ENCODE results near the gene ZNF275. TPM values are rescaled to one million over a fixed set of nuclear protein-coding genes. Genes with fewer than 3 reads are reported as not detected.
A peak's percentile ranks its signal among the peaks of the same experiment; 100 is the strongest.

Gene ZNF275
- total RNA-seq, 3 donors from 2014 or later (not counting 1 experiment from before 2014, with no cell fraction given): 9.1 to 17.4 (median 17.3) TPM

GRCh38 chrX:153338836-153339235, 4.9 kb downstream of the ZNF275 start:
- peak overlapping the region in 1 of 2 donors; percentile 31 for H3K27ac Mint-ChIP-seq
- H3K4me3 ChIP-seq (ENCODE audit: low read length): no peak overlapping the region
- no peak for TF ChIP-seq CTCF (IDR thresholded peaks at IDR 0.05)
- no peaks in the 10 kb centered on the region for H3K27me3 Mint-ChIP-seq (ENCODE audit: low read depth in 2 of 2)
- ATAC-seq (no peak), DNase-seq (no peak)
- H3K27me3 ChIP-seq (ENCODE audit: control insufficient read depth, insufficient read depth, low read length): no peaks in the 10 kb centered on the region
- 93% methylated on average over 3 of the region's 7 CpGs for WGBS (ENCODE audit: insufficient coverage)
- no peak overlapping the region for H3K27ac ChIP-seq (ENCODE audit: low read length)
- H3K9me3 Mint-ChIP-seq: no peaks in the 10 kb centered on the region
- no peak overlapping the region for H3K4me3 Mint-ChIP-seq
- no peaks in the 10 kb centered on the region for H3K36me3 Mint-ChIP-seq
- intact Hi-C loops (cut with micrococcal nuclease): no loop called here
- H3K36me3 ChIP-seq (ENCODE audit: control insufficient read depth, insufficient read depth, low read length): peaks cover 4% of the 10 kb centered on the region
- H3K4me1 ChIP-seq (ENCODE audit: control insufficient read depth, insufficient read depth, low read length): peaks cover 16% of the 10 kb centered on the region
- H3K9me3 ChIP-seq (ENCODE audit: control insufficient read depth, insufficient read depth, low read length): no peaks in the 10 kb centered on the region
- H3K4me1 Mint-ChIP-seq: peaks cover 5 to 47% of the 10 kb centered on the region in 2 donors

GRCh38 chrX:153339662-153340061, 5.7 kb downstream of the ZNF275 start:
- no peaks in the 10 kb centered on the region for H3K27me3 ChIP-seq (ENCODE audit: control insufficient read depth, insufficient read depth, low read length)
- intact Hi-C loops (cut with micrococcal nuclease): no loop called here
- Mint-ChIP-seq H3K27me3 (ENCODE audit: low read depth in 2 of 2) (no peaks in the 10 kb centered on the region), H3K9me3 (no peaks in the 10 kb centered on the region), H3K36me3 (no peaks in the 10 kb centered on the region), H3K4me3 (no peak overlapping the region), H3K4me1 (peaks cover 5 to 50% of the 10 kb centered on the region in 2 donors), H3K27ac (no peak overlapping the region)
- TF ChIP-seq CTCF (IDR thresholded peaks at IDR 0.05): no peak
- no peak overlapping the region for H3K27ac ChIP-seq (ENCODE audit: low read length)
- peaks cover 6% of the 10 kb centered on the region for H3K36me3 ChIP-seq (ENCODE audit: control insufficient read depth, insufficient read depth, low read length)
- H3K9me3 ChIP-seq (ENCODE audit: control insufficient read depth, insufficient read depth, low read length): no peaks in the 10 kb centered on the region
- 100% methylated on average over 3 of the region's 4 CpGs for WGBS (ENCODE audit: insufficient coverage)
- H3K4me1 ChIP-seq (ENCODE audit: control insufficient read depth, insufficient read depth, low read length): peaks cover 12% of the 10 kb centered on the region
- DNase-seq (no peak), ATAC-seq (no peak)
- no peak overlapping the region for H3K4me3 ChIP-seq (ENCODE audit: low read length)

- H3K9me3 ChIP-seq (ENCODE audit: control insufficient read depth, insufficient read depth, low read length): no peaks in the 10 kb centered on the region
- H3K9me3 Mint-ChIP-seq: no peaks in the 10 kb centered on the region
- no peak overlapping the region for H3K4me3 ChIP-seq (ENCODE audit: low read length)
- peaks cover 10% of the 10 kb centered on the region for H3K36me3 ChIP-seq (ENCODE audit: control insufficient read depth, insufficient read depth, low read length)
- H3K36me3 Mint-ChIP-seq: no peaks in the 10 kb centered on the region
- ATAC-seq: no peak
- H3K4me1 ChIP-seq (ENCODE audit: control insufficient read depth, insufficient read depth, low read length): peaks cover 8% of the 10 kb centered on the region
- no peak overlapping the region for H3K4me3 Mint-ChIP-seq
- H3K27ac Mint-ChIP-seq: no peak overlapping the region
- H3K4me1 Mint-ChIP-seq: peaks cover 5 to 45% of the 10 kb centered on the region in 2 donors
- no peaks in the 10 kb centered on the region for H3K27me3 ChIP-seq (ENCODE audit: control insufficient read depth, insufficient read depth, low read length)
- intact Hi-C loops (cut with micrococcal nuclease): no loop called here
- H3K27ac ChIP-seq (ENCODE audit: low read length): no peak overlapping the region
- no peak for DNase-seq
- TF ChIP-seq CTCF (IDR thresholded peaks at IDR 0.05): no peak
- WGBS (ENCODE audit: insufficient coverage): 90% methylated on average over 6 of the region's 6 CpGs
- no peaks in the 10 kb centered on the region for H3K27me3 Mint-ChIP-seq (ENCODE audit: low read depth in 2 of 2)
Measured at GRCh38 chrX:153340111-153340510, 6.2 kb downstream of the ZNF275 start.
